HUDEP-2 (cell line): Measurements from ENCODE around the gene MS4A6E.
A peak's percentile ranks its signal among the peaks of the same experiment; 100 is the strongest.
"Not testable (repeated sequence)": the region's sequence is repeated elsewhere in the genome, so short reads cannot be mapped to it uniquely, and the experiment has no call there.

ENCODE experiments used
- DNase-seq, 76 experiments: peaks; one replicate each; lab custom pipeline; 2025; ENCODE audit not compliant: unreplicated experiment in 76 of 76; lab: John Stamatoyannopoulos, UW

MS4A6E gene, protein sequence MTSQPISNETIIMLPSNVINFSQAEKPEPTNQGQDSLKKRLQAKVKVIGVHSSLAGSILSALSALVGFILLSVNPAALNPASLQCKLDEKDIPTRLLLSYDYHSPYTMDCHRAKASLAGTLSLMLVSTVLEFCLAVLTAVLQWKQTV

GRCh38 chr11:60326955-60327354 is at the start of gene MS4A6E:
Gene MS4A6E, plus strand, starts transcription at chr11:60327255. Its CDS starts 7,641 bp downstream, at chr11:60334896.
- DNase-seq: no peak

- DNase-seq: peak in 1 of 76 experiments; percentile 11
These were observed 46.6 kb upstream of the MS4A6E start, which contains the start of gene MS4A4A for GRCh38 chr11:60280412-60280811. Gene MS4A4A, plus strand, starts transcription at chr11:60280666. Its CDS starts 10 bp downstream, at chr11:60280676.

GRCh38 chr11:60281485-60281884 is 45.6 kb upstream of the MS4A6E start:
- no peak for DNase-seq

DNA sequence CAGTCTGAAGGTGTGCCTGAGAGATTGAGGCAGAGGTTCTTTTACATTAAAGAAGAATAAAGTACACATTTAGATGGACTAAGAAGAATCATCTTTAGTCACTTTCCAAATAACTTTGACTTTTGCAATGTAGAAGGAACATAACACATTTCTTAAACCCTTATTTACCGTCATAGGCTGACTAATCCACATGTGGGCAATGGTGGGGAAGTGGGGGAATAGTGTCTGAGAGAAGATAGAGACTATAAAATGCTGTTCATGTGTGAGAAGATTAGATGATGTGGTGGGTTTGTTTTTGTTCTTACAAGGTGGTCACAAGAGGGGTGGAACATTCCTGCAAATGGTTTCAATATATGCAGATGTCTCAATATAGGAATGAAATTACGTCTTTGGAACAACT is 44.8 kb upstream of the MS4A6E start:
- DNase-seq: no peak

DNA sequence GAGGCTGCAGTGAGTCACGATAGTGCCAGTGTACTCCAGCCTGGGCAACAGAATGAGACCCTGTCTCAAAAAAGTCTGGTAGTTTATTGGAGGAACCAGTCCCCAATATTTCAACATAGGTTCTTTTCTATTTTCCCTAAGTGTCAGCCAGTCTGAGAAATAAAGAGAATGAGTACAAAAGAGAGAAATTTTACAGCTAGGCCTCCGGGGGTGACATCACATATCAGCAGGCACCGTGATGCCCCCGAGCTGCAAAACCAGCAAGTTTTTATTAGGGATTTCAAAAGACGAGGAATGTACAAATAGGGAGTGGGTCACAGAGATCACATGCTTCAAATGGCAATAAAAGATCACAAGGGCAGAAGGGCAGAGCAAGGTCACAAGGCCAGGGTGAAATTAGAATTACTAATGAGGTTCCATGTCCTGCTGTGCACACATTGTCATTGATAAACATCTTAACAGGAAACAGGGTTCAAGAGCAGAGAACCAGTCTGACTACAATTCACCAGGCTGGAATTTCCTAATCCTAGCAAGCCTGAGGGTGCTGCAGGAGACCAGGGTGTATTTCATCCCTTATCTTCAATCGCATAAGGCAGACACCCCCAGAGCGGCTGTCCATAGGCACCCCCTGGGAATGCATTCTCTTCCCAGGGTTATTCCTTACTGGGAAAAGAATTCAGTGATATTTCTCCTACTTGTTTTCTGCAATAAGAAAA is 41.5 kb upstream of the MS4A6E start:
- not testable (repeated sequence) for DNase-seq

- no peak for DNase-seq
These were observed 38.5 kb upstream of the MS4A6E start for GRCh38 chr11:60288531-60288930.

- no peak for DNase-seq
These were observed 34.9 kb upstream of the MS4A6E start for GRCh38 chr11:60292145-60292544.

- no peak for DNase-seq
These were observed 25.9 kb upstream of the MS4A6E start for GRCh38 chr11:60301178-60301577.

- DNase-seq: not testable (repeated sequence)
These were observed 25.2 kb upstream of the MS4A6E start for GRCh38 chr11:60301884-60302283.

- no peak for DNase-seq
These were observed 23.4 kb upstream of the MS4A6E start for GRCh38 chr11:60303661-60304060.

- DNase-seq: no peak
These were observed 21.0 kb upstream of the MS4A6E start for GRCh38 chr11:60305906-60306619.

- no peak for DNase-seq
These were observed 19.4 kb upstream of the MS4A6E start for GRCh38 chr11:60307507-60308195.

- no peak for DNase-seq
These were observed 16.6 kb upstream of the MS4A6E start for GRCh38 chr11:60310407-60310998.

DNA sequence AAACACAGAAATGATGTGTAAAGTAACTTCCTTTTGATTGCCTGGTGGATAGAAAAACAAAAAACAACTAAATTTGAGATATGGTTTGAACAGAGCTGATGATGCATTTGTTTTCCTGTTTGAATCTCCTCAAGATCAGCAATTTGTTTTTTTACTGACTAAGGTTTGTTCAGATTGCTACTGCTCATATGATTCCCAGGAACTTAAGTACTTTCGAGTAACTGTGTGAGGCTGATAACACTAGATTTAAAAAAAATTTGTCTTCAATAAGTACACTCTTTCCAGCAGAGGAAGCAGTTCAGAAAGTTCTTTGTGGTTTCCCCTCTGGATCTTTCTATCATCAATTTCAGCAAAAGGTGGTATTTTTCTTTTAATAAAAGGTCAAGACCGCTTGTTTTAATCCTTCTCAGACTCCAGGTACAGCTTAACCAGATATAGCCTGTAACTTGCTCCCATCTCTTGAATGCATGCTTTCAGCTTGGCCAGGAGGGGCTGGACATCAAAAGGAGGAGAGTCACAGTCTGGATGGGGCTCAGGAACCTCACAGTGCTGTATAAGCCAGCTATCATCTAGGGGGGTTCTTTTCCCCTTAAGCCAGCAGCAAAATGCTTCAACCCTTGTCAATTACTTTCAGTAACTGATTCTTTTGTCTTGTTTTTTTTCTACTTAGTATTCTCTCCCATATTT is 12.3 kb upstream of the MS4A6E start:
- DNase-seq: no peak

DNA sequence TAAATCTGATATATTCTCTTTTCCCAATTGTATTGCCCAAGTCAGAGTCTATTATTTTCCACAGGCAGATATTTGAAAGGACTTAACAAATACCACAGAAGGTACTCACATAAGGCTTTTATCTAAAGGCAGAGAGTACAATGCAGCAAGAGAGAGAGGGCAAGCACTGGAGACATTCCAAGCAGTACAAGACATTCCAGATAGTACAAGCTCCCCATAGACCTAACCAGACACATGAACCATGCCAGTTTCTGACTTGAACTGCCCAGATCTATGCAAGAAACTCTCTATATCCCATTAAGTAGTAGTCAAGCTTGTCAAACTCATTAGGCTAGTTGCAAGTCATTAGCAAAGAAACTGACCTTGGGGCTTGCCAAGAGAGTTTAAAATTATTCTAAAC is 11.2 kb upstream of the MS4A6E start:
- no peak for DNase-seq

DNA sequence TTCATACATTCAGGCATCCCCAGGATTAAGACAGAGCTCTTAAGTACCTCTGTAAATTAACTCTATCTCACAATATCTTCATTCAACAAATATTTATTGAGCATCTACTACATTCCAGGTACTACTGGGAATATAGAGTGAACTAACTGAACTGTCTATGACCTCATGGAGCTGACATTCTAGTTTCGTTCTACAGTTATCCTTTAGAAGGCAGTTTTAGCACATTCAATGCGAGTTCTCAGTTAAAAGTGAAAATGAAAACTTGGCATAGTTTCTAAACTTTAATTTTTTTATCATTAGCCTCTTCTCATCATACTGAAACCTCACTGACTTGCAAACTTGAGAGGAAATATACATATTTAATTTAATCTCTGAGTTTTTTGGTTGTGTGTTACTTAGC is 10.7 kb upstream of the MS4A6E start:
- DNase-seq: no peak

GRCh38 chr11:60318726-60319125 is 8.3 kb upstream of the MS4A6E start:
- no peak for DNase-seq

DNA sequence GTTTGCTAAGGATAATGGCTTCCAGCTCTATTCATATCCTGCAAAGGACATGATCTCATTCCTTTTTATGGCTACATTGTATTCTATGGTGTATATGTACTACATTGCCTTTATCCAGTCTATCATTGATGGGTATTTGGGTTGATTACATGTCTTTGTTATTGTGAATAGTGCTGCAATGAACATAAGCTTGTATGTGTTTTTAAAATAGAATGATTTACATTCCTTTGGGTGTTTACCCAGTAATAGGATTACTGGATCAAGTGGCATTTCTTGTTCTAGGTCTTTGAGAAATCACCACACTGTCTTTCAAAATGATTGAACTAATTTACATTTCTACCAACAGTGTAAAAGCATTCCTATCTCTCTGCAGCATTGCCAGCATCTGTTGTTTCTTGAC is 6.0 kb upstream of the MS4A6E start:
- no peak for DNase-seq

DNA sequence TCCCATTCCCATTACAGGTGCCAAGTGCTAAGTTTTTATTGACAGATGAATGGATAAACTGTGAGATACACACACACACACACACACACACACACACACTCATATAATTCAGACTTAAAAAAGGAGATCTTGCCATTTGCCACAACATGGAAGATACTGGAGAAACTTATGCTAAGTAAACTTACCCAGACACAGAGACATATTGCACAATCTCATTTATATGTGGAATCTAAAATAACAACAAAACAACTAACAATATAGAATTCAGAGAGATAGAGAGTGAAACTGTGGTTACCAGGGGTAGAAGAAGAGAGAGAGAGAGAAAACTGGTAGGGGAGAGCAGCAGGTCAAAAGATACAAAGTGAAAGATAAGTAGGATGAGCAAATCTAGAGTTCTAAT is 1.4 kb downstream of the MS4A6E start:
- no peak for DNase-seq

- no peak for DNase-seq
These were observed 5.8 kb downstream of the MS4A6E start for GRCh38 chr11:60332846-60333245.
